HUES6 (cell line): ENCODE data around the gene IGSF9B.

Experiments
- H3K27ac ChIP-seq: 2 replicates; pipeline ENCODE4 v1.7.0; 2013; ENCODE audit warnings: low read depth, mild to moderate bottlenecking, low read length, inconsistent platforms
- H3K27me3 ChIP-seq: 2 replicates; pipeline ENCODE4 v1.6.1; 2013; ENCODE audit warnings: low read length; ENCODE audit not compliant: control insufficient read depth, insufficient read depth
- H3K36me3 ChIP-seq: 2 replicates; pipeline ENCODE4 v1.6.1; 2013; ENCODE audit warnings: low read length; ENCODE audit not compliant: control insufficient read depth, insufficient read depth
- H3K4me1 ChIP-seq: 2 replicates; pipeline ENCODE4 v1.6.1; 2013; ENCODE audit warnings: low read length; ENCODE audit not compliant: control insufficient read depth, insufficient read depth
- H3K4me3 ChIP-seq: 2 replicates; pipeline ENCODE4 v1.5.1; 2013; ENCODE audit warnings: low read depth, low read length
- H3K9ac ChIP-seq: one replicate; pipeline ENCODE4 v1.6.1; 2013; ENCODE audit warnings: mild to moderate bottlenecking, low read length
- H3K9me3 ChIP-seq: 2 replicates; pipeline ENCODE4 v1.6.1; 2013; ENCODE audit warnings: low read depth, low read length; ENCODE audit not compliant: control insufficient read depth, insufficient read depth

The IGSF9B gene

DNA sequence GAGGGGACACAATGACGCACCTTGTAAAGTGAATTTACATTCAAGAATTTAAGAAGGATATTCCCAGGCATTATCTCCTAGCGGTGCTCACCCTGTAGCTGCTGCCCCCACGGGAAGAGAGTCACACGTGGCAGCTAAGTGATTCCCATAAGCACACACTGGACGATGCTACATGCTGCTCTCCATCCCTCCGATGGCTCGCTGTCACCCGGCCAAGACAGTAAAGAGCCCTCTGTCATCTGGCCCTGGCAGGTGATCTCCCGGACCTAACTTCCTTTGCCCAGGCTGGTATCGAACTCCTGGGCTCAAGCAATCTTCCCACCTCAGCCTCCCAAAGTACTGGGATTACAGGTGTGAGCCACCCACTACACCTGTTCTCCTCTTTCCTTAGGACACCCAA, 39.9 kb upstream of the IGSF9B start:
- Histone ChIP-seq H3K9me3 (no peaks in the 10 kb centered on the region), H3K36me3 (no peaks in the 10 kb centered on the region), H3K4me3 (no peak overlapping the region), H3K4me1 (no peaks in the 10 kb centered on the region), H3K9ac (no peak overlapping the region), H3K27ac (no peak overlapping the region), H3K27me3 (no peaks in the 10 kb centered on the region)

DNA sequence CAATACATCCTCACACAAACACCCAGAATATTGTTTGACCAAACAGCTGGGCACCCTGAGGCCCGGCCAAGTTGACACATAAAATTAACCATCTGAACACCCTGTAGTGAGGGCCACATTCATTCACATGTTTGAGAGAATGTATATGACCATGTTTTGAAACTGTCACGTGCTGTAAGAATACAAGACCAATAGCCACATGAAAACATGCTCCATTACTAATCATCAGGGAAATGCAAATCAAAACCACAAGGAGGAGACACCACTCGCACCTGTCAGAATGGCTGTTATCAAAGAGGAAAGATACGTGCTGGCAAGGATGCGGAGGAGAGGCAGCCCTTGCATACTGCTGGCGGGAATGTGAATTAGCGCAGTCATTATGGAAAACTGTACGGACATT, 38.3 kb upstream of the IGSF9B start:
- no peak overlapping the region for H3K9ac ChIP-seq
- no peaks in the 10 kb centered on the region for H3K27me3 ChIP-seq
- H3K9me3 ChIP-seq, result no peaks in the 10 kb centered on the region
- no peak overlapping the region for H3K4me3 ChIP-seq
- no peaks in the 10 kb centered on the region for H3K4me1 ChIP-seq
- no peak overlapping the region for H3K27ac ChIP-seq
- H3K36me3 ChIP-seq, result no peaks in the 10 kb centered on the region

DNA sequence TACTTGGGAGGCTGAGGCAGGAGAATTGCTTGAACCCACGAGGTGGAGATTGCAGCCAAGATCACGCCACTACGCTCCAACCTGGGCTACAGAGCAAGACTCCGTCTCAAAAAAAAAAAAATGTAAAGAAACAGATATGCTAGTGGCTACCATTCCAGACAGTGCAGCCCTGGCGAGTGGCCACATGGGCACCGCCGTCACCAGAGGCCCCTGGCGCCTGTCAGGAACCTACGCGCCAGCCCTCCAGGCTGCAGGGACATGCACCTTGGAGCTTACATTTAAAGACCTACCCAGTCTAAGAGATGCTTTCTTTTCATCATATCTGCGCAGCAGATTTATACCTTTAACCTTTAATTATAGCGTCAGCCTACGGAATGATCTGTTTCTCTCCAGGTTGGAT, 37.2 kb upstream of the IGSF9B start:
- no peaks in the 10 kb centered on the region for H3K27me3 ChIP-seq
- no peak overlapping the region for H3K4me3 ChIP-seq
- no peaks in the 10 kb centered on the region for H3K4me1 ChIP-seq
- no peaks in the 10 kb centered on the region for H3K9me3 ChIP-seq
- H3K27ac ChIP-seq, result no peak overlapping the region
- no peaks in the 10 kb centered on the region for H3K36me3 ChIP-seq
- H3K9ac ChIP-seq, result no peak overlapping the region

DNA sequence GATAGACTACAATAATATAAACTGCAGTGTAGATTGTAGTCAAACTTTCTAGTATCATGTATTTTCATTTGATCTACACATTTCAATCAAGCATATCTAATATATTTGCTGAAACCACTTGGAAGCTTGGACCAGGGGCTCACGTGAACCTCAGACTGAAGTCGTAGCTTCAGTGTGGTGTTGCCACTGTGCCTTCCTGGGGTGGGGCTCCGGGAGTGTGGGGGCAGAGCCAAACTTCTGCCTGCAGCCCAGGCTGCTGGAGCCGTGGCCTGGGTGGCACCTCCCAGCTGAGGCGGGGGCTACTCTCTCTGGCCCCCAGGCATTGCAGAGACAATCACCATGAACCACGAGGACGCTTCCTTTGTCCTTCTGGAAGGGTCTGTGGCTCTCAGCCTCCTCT, 36.3 kb upstream of the IGSF9B start:
- Histone ChIP-seq H3K36me3 (no peaks in the 10 kb centered on the region), H3K4me1 (0 out of 2 replicates have a peak, but pooled peaks cover 2% of the 10 kb centered on the region), H3K27me3 (no peaks in the 10 kb centered on the region), H3K4me3 (no peak overlapping the region), H3K9me3 (no peaks in the 10 kb centered on the region), H3K27ac (no peak overlapping the region), H3K9ac (no peak overlapping the region)

DNA sequence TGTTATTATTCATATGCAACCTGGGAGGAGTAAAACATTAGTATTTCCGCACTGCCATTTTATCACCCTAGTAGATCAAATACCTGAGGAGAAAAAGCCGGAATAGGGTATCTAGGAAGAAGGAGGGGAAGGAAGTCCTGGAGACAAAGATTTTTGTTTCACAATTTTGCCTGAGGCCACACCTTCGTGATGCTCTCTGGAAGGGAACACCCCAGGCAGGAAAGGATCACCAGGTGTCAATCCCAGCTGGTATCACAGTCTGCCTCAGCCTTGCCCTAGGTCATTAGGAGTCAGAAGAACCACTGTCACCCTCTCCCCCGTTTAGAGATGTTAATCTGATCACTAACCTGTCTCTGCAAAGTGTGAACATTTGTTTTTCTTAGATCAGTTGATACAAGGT, 35.4 kb upstream of the IGSF9B start:
- Histone ChIP-seq H3K4me3 (no peak overlapping the region), H3K4me1 (0 out of 2 replicates have a peak, but pooled peaks cover 2% of the 10 kb centered on the region), H3K27ac (no peak overlapping the region), H3K9ac (no peak overlapping the region), H3K36me3 (no peaks in the 10 kb centered on the region), H3K9me3 (no peaks in the 10 kb centered on the region), H3K27me3 (no peaks in the 10 kb centered on the region)

DNA sequence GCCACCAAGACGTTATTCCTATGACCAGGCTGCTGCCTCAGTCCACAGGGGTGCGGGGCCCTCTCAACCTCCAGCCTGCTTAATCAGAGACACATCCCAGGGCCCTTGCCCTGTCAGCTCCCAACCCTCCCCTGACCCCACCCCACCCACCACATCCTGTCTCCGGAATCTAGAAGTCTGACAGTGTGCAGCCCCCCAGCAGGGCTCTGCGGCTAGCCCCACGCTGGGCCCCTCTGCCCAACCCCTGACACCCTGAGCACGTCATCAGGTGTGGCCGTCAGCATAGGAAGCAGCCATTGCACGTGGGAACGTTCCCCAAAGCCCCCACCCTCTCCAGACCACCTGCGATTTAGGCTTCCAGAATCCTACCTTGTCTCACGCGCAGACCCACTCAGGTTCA, 34.3 kb upstream of the IGSF9B start:
- Histone ChIP-seq H3K4me1 (0 out of 2 replicates have a peak, but pooled peaks cover 2% of the 10 kb centered on the region), H3K36me3 (no peaks in the 10 kb centered on the region), H3K27ac (no peak overlapping the region), H3K9me3 (no peaks in the 10 kb centered on the region), H3K4me3 (no peak overlapping the region), H3K9ac (no peak overlapping the region), H3K27me3 (no peaks in the 10 kb centered on the region)

DNA sequence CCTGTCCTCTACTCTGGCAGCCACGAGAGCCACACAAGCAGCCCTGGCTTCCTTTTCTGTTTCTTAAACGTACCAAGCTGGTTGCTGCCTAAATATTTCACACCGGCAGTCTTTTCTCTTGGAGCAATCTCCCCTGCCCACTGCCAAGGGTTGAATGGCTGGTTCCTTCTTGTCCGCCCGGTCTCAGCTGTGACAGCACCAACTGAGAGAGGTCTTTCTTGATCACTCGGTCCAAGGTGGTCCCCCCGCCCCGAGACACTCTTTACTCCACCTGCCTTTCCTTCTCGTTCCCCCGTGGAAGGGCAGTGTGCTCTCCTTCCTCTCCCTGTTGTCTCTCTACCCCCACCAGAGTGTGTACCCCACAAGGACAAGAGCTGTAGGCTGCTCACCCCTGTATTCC, 33.7 kb upstream of the IGSF9B start:
- H3K27me3 ChIP-seq, result no peaks in the 10 kb centered on the region
- no peaks in the 10 kb centered on the region for H3K9me3 ChIP-seq
- H3K4me1 ChIP-seq, result 0 out of 2 replicates have a peak, but pooled peaks cover 2% of the 10 kb centered on the region
- no peak overlapping the region for H3K27ac ChIP-seq
- H3K9ac ChIP-seq, result no peak overlapping the region
- no peaks in the 10 kb centered on the region for H3K36me3 ChIP-seq
- no peak overlapping the region for H3K4me3 ChIP-seq

DNA sequence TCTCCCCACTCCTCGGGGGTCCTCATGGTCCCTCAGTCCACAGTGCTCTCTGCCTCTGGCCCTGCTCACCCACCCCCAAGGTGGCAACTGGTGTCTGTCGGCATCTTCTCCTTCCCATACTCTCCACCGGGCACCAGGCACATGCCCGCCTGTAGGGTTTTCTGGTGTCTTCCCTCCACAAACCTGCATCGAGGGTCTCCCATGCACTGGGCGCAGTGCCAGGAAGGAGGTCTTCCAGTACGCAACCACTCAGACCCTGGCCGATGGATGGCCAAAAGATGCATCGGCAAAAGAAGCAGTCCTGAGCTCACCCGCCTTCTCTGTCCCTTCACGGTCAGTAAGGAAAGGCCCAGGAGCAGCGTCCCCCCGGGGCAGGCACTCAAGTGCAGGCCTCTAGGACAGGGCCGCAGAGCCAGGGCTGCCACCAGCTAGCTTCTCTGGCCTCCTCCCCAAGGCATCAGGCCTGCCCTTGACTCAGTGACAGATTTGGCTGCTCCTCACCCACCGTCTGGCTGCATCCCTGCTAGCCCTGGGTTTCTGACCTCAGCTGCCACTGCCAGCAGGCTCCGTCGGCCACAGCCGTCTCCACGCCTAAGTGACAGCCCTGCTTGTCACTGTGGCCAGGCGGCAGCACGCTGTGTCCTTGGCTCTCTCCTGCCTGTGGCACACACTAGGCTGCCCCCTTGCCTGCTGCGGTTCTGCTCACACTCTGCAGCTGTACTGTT, 32.1 kb upstream of the IGSF9B start:
- H3K9ac ChIP-seq, result no peak overlapping the region
- H3K4me1 ChIP-seq, result 0 out of 2 replicates have a peak, but pooled peaks cover 2% of the 10 kb centered on the region
- H3K27ac ChIP-seq, result no peak overlapping the region
- no peaks in the 10 kb centered on the region for H3K36me3 ChIP-seq
- H3K27me3 ChIP-seq, result no peaks in the 10 kb centered on the region
- no peaks in the 10 kb centered on the region for H3K9me3 ChIP-seq
- no peak overlapping the region for H3K4me3 ChIP-seq

DNA sequence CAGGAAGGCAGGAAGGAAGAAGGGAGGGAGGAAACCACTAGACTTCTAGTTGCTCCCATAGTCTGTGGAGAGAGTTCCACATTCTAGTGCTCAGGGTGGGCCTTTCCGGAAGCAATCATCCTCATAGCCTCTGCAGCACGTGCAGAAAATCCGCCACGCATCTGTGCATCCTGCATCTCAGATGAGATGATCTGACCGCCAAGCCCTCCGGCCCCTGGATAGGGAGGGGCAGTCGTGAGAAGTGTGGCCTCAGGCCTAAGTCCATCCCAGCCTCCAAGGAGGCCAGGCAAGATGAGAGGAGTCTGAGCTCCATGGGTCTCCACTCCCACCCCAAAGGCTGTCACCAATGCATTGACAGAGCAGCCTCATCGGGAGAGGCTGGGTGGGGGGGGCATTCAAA, 30.4 kb upstream of the IGSF9B start:
- Histone ChIP-seq H3K36me3 (no peaks in the 10 kb centered on the region), H3K9me3 (no peaks in the 10 kb centered on the region), H3K4me1 (0 out of 2 replicates have a peak, but pooled peaks cover 2% of the 10 kb centered on the region), H3K4me3 (no peak overlapping the region), H3K27me3 (no peaks in the 10 kb centered on the region), H3K27ac (no peak overlapping the region), H3K9ac (no peak overlapping the region)

DNA sequence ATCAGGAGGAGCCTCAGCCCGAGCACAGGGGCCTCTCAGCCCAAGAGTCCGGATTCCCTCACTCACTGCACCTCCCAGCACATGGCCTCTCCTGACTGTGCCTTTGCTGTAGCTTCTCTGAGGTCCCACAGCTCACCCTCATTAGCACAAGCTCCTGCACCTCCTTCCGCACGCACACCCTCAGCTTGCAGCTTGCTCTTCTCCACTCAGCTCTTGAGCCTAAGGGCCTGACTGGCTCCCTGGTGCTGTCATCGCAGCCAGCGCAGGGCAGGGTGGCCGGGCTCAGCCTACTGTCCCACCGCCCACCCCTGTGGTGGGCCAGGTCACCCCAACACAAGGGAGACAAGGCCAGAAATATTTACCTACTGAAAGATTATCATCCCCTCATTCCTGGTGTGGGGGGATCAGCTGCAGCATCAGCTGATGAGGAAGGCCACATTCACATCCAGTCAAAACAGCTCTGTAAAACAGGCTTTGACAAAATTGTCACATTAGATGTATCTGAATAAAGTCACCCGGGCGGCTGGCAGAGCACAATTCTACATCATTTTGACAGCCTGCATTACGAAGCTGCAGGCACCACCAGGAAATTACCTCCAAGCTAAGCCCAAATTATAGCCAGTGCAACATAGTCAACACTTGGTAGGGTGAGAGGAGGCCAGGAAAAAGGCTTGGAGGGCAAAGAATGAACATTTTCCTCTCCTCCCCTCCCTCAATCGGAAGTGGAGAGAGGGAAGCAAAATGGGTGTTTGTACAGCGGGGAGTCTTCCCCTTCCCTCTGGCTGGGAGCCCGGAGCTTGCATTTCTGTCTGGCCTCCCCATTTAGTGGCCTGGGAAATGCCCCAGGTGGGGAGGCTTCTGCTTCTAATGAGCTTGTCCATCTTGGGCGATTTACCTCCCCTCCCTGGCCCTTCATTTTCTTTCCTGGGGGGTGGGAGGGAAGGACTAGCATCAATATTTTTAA, 29.5 kb upstream of the IGSF9B start:
- Histone ChIP-seq H3K9me3 (no peaks in the 10 kb centered on the region), H3K4me3 (no peak overlapping the region), H3K27ac (no peak overlapping the region), H3K9ac (no peak overlapping the region), H3K27me3 (no peaks in the 10 kb centered on the region), H3K36me3 (no peaks in the 10 kb centered on the region), H3K4me1 (0 out of 2 replicates have a peak, but pooled peaks cover 2% of the 10 kb centered on the region)

DNA sequence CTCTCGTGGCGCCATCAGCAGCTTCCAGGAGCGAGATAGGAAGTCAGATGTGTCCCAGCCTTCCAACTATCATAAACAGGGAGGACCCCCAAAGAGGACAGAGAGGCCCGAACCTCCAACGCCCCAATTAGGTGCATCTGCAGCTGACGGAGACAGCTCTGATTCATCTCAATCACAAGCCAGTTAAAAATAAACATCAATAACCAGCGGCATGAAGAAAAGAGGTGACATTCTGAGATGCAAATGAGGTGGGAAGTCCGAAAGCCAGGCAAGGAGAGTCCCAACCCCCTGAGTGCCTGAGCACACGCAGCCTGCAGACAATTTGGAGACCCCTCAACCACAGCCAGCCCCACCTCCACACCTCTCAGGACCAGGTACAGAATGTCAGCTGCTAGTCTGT, 28.1 kb upstream of the IGSF9B start:
- Histone ChIP-seq H3K4me1 (0 out of 2 replicates have a peak, but pooled peaks cover 2% of the 10 kb centered on the region), H3K4me3 (no peak overlapping the region), H3K36me3 (no peaks in the 10 kb centered on the region), H3K27me3 (no peaks in the 10 kb centered on the region), H3K9me3 (no peaks in the 10 kb centered on the region), H3K27ac (no peak overlapping the region), H3K9ac (no peak overlapping the region)
